GM12878 (cell line): ENCODE results near the gene PRDM7.

Source experiments
- EZH2 ChIP-seq: IDR thresholded peaks from 2 replicates; pipeline ENCODE4 v1.6.1; 2012; ENCODE audit warnings: low read depth, mild to moderate bottlenecking, control low read depth, inconsistent platforms, low read length, borderline replicate concordance; ENCODE audit not compliant: control insufficient read depth
- POLR2A ChIP-seq: IDR thresholded peaks from 2 replicates; pipeline ENCODE4 v1.6.1; 2011; ENCODE audit warnings: low read depth, mild to moderate bottlenecking, low read length
- POLR2AphosphoS5 ChIP-seq: IDR thresholded peaks from 2 replicates; pipeline ENCODE4 v1.6.1; 2011; ENCODE audit warnings: mild to moderate bottlenecking, low read length, inconsistent platforms
- RELA ChIP-seq: fragments of 450-650 bp; IDR thresholded peaks from 2 replicates; pipeline ENCODE4 v1.8.0; 2014; ENCODE audit warnings: borderline replicate concordance; ENCODE audit not compliant: partially characterized antibody
- RFX5 ChIP-seq: IDR thresholded peaks from 2 replicates; pipeline ENCODE4 v1.6.1; 2011; ENCODE audit warnings: low read depth, low read length, improper control_type of control experiment
- ZNF274 ChIP-seq: IDR thresholded peaks from one replicate; pipeline ENCODE4 v1.8.0; 2011; ENCODE audit not compliant: insufficient read length, insufficient read depth
- TF ChIP-seq, protein P1 (sequence below), 3 experiments: IDR thresholded peaks in 2 of 3; conservative IDR thresholded peaks in 1 of 3; 2 replicates each; pipeline ENCODE4 v1.5.1; 2011; ENCODE audit warnings: low read depth in 3 of 3, low read length in 3 of 3, mild to moderate bottlenecking in 3 of 3, control low read depth in 2 of 3, moderate library complexity in 2 of 3, inconsistent platforms in 1 of 3, mixed read lengths in 1 of 3; ENCODE audit not compliant: control insufficient read depth in 2 of 3, insufficient read depth in 1 of 3; ENCODE audit errors: extremely low read depth in 1 of 3
- TF ChIP-seq, protein P2 (sequence below): IDR thresholded peaks from 2 replicates; pipeline ENCODE4 v1.6.1; 2011; ENCODE audit warnings: low read depth, low read length, improper control_type of control experiment, borderline replicate concordance

DNA sequence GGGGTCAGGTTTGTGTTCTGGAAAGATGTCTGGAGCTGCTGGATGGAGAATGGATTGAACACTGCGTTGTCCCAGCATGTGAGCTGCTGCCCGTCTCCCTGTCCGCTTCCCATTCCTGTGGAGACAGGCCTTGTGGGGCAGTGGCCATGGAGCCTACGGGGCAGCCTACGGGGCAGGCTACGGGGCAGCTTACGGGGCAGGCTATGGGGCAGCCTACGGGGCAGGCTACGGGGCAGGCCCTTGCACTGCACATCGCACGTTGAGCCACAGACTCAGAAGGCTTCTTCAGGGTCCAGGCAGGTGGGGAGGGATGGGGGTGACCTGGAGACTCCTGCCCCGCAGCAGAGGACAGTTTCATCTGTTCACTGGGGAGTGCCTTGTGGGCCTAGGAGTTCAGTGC, 48.1 kb downstream of the PRDM7 start:
- TF ChIP-seq, protein P1, sequence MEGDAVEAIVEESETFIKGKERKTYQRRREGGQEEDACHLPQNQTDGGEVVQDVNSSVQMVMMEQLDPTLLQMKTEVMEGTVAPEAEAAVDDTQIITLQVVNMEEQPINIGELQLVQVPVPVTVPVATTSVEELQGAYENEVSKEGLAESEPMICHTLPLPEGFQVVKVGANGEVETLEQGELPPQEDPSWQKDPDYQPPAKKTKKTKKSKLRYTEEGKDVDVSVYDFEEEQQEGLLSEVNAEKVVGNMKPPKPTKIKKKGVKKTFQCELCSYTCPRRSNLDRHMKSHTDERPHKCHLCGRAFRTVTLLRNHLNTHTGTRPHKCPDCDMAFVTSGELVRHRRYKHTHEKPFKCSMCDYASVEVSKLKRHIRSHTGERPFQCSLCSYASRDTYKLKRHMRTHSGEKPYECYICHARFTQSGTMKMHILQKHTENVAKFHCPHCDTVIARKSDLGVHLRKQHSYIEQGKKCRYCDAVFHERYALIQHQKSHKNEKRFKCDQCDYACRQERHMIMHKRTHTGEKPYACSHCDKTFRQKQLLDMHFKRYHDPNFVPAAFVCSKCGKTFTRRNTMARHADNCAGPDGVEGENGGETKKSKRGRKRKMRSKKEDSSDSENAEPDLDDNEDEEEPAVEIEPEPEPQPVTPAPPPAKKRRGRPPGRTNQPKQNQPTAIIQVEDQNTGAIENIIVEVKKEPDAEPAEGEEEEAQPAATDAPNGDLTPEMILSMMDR (IDR thresholded peaks at IDR 0.05 in 2 of 3, conservative IDR thresholded peaks at IDR 0.05 in 1 of 3; ENCODE audit: control insufficient read depth in 2 of 3, extremely low read depth in 1 of 3, insufficient read depth in 1 of 3, low read depth in 3 of 3, low read length in 3 of 3): no peak
- TF ChIP-seq RFX5 (no peak), POLR2AphosphoS5 (no peak), RELA (no peak), ZNF274 (no peak), POLR2A (no peak), EZH2 (no peak)
- TF ChIP-seq, protein P2, sequence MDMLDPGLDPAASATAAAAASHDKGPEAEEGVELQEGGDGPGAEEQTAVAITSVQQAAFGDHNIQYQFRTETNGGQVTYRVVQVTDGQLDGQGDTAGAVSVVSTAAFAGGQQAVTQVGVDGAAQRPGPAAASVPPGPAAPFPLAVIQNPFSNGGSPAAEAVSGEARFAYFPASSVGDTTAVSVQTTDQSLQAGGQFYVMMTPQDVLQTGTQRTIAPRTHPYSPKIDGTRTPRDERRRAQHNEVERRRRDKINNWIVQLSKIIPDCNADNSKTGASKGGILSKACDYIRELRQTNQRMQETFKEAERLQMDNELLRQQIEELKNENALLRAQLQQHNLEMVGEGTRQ: no peak
